AG04449 (cell line): ENCODE data around the gene KIF12.

Experiments used
- CTCF ChIA-PET: fragments of 350-600 bp; formaldehyde crosslinking; extraction: SDS; loops from one replicate; lab custom pipeline; 2021; ENCODE audit warnings: antibody characterized with exemption; lab: Yijun Ruan, JAX
- POLR2A ChIA-PET: fragments of 400-600, 350-600 bp; formaldehyde crosslinking; extraction: SDS; loops from one replicate; lab custom pipeline; 2020; ENCODE audit warnings: antibody characterized with exemption, inconsistent platforms; lab: Yijun Ruan, JAX
- DNase-seq: peaks from one replicate; pipeline ENCODE4 v3.0.0-alpha.2; 2010; ENCODE audit warnings: low read depth, low spot score
- H3K4me3 ChIP-seq: 2 replicates; pipeline ENCODE4 v1.5.1; 2011; ENCODE audit warnings: low read depth, mild to moderate bottlenecking, control low read depth, low read length
- CTCF ChIP-seq: IDR thresholded peaks from one replicate; pipeline ENCODE4 v1.5.1; 2011; ENCODE audit warnings: mild to moderate bottlenecking, moderate library complexity, low read length, control low read depth, inconsistent platforms; ENCODE audit not compliant: insufficient read depth; ENCODE audit errors: missing control alignments

The KIF12 gene

GRCh38 chr9:114089206-114089840 is 9.8 kb downstream of the KIF12 start:
- no peak overlapping the region for H3K4me3 ChIP-seq
- POLR2A ChIA-PET = no interaction called here
- CTCF ChIA-PET = interaction anchor here (1.2 to 3.8 kb wide), 5 partner anchors 9 to 249 kb away, joined by 3 to 23 read pairs (median 4); no protein-coding TSS in a partner anchor
- no peak for DNase-seq
- TF ChIP-seq CTCF = no peak

GRCh38 chr9:114088571-114089170 is 10.4 kb downstream of the KIF12 start:
- ChIA-PET CTCF (interaction anchor here (1.2 to 3.8 kb wide), 7 partner anchors 8 to 250 kb away, joined by 3 to 23 read pairs (median 4); no protein-coding TSS in a partner anchor), POLR2A (no interaction called here)
- H3K4me3 ChIP-seq = no peak overlapping the region
- no peak for DNase-seq
- TF ChIP-seq CTCF = no peak

DNA sequence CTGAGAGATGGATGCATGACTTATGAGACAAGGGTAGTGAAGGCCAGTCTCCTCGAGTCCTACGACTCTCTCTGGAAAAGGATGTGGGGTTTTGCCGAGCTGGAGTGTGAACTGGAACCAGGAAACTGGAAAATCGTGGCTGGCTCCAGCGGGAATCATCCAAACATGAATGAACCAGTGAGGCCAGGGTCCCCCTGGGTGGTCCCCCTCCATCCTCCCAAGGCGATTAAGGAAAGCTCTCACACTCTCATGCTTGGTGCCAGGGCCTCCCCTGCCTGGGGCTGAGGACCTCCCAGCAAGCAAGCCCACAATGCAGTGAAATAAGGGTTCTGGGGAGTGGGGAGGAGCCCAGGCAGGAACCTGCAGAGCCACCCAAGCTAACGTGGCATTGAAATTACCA is 11.4 kb downstream of the KIF12 start:
- POLR2A ChIA-PET = no interaction called here
- no peak overlapping the region for H3K4me3 ChIP-seq
- CTCF ChIA-PET = interaction anchor here (1.2 to 3.8 kb wide), 6 partner anchors 9 to 203 kb away, joined by 3 to 23 read pairs (median 4); partner anchors contain the start of gene AMBP
- no peak for TF ChIP-seq CTCF
- no peak for DNase-seq

DNA sequence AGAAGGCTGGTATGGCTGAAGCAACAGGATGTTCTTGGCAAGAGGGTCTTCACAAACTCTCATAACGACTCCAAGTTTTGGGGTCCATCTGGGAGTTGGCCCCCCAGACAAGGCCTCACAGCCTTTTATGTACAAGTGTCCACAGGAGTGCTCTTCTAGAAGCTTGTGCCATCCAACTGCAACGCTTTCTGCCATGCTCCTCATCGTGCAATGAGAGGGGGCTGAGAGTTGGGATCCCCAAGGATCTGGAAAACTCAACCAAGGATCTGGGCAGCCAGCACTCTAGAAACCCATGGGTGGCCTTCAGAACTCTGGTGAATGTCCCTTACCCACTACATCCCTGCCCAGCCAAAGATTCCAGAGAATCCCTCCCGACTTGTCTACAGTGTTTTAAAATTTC is 12.5 kb downstream of the KIF12 start:
- no peak for TF ChIP-seq CTCF
- no peak for DNase-seq
- no peak overlapping the region for H3K4me3 ChIP-seq
- POLR2A ChIA-PET = no interaction called here
- CTCF ChIA-PET = interaction anchor here (1.3 to 3.8 kb wide), 3 partner anchors 8 to 204 kb away, joined by 3 to 23 read pairs (median 4); partner anchors contain the start of gene AMBP

DNA sequence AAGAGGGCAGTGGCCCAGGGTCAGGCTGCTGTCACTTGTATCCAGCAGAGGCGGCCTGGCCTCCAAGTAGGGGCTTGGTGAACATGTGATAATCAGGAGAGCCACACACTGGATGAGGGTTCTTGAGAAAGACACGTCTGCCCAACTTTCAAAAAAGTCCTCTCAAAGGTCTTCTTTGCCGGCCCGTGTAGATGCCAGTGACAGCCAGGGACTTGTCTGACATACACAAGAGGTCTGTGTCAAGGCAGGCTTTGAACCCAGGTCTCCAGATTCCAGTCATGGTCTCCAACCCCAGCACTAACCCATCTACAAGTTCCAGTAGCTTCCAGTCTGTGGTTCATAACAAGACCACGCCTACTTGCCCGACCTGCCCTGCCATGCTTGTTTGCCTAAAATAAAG is 13.1 kb downstream of the KIF12 start:
- H3K4me3 ChIP-seq = no peak overlapping the region
- ChIA-PET POLR2A (no interaction called here), CTCF (interaction anchor here (1.1 to 5.4 kb wide), 4 partner anchors 8 to 348 kb away, joined by 3 to 176 read pairs (median 5); no protein-coding TSS in a partner anchor)
- TF ChIP-seq CTCF = no peak
- no peak for DNase-seq

GRCh38 chr9:114085387-114085789 is 13.7 kb downstream of the KIF12 start:
- CTCF ChIA-PET = interaction anchor here (1.1 to 5.4 kb wide), 4 partner anchors 9 to 348 kb away, joined by 3 to 176 read pairs (median 5); no protein-coding TSS in a partner anchor
- H3K4me3 ChIP-seq = no peak overlapping the region
- no peak for TF ChIP-seq CTCF
- DNase-seq = no peak
- POLR2A ChIA-PET = no interaction called here
